ENCODE results near the gene IGSF3. TPM values are rescaled to one million over a fixed set of nuclear protein-coding genes. Genes with fewer than 3 reads are reported as not detected.

Gene IGSF3
- total RNA-seq, 1 experiment from 2014 or later = 30.1 TPM

DNA sequence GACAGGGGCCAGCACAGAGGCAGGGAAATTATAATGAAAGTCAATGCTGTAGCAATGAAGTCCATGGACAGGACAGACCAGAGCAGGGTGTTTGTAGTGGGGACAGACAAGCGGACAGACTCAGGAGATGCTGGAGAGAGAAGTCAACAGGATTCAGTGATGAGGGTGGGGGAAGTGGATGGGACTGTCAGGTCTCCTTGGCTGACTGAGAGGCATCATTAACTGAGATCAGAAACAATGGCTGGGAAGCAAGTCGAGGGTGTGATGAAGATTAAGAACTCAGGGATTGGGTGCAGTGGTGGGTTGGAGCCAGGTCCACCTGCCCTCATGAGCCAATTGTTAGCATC is 122.2 kb downstream of the IGSF3 start:
- Histone ChIP-seq H3K27ac (no peak overlapping the region), H2AFZ (no peak overlapping the region), H3K27me3 (ENCODE audit: insufficient read depth, low read depth) (no peaks in the 10 kb centered on the region), H3F3A (ENCODE audit: insufficient read depth, low read depth) (peaks cover 9% of the 10 kb centered on the region; the same call in 1 of the 2 replicates), H3K9me3 (ENCODE audit: insufficient read depth, low read depth) (no peaks in the 10 kb centered on the region), H3K9me2 (ENCODE audit: insufficient read depth) (no peaks in the 10 kb centered on the region), H3K4me2 (no peak overlapping the region), H3K79me2 (ENCODE audit: low read depth) (peaks cover 63% of the 10 kb centered on the region), H3K36me3 (ENCODE audit: low read depth) (peaks cover 52% of the 10 kb centered on the region), H3K4me1 (replicated peaks; ENCODE audit: insufficient read depth) (no peaks in the 10 kb centered on the region), H3K4me3 (no peak overlapping the region), H4K20me1 (ENCODE audit: insufficient read depth) (peaks cover 17% of the 10 kb centered on the region)
- no peak for DNase-seq
- intact Hi-C loops (cut with micrococcal nuclease; ENCODE audit: unreplicated experiment) = no loop called here
- no TSS peak for BruUV-seq (replicated peaks)
- ChIA-PET CTCF (no interaction called here), POLR2A (ENCODE audit: unreplicated experiment) (no interaction called here)
- TF ChIP-seq CTCF (conservative IDR thresholded peaks at IDR 0.05) (no peak), EZH2 (IDR thresholded peaks at IDR 0.05; ENCODE audit: low read depth) (no peak)

- no TSS peak for BruUV-seq (replicated peaks)
- H3K27ac ChIP-seq = no peak overlapping the region
- no peak for DNase-seq
These were observed 122.8 kb downstream of the IGSF3 start for GRCh38 chr1:116544588-116545358.

DNA sequence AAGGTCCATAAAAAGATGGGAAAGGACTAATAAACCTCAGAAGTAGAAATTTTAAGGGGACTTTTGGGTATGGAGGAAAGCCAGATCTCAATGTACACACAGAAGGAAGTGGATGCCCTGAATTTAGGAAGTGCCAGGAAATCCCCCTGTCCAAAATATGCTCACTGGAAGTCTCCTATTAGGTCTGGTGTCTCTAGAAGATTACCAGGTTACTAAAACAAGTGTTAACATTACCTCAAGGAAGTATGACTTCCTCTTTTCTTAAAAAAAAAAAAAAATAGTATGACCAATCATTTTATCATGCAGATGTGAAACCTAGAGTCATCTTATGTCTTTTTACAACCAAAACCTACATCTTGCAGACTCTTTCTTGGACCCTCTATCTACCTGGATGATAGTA is 127.4 kb downstream of the IGSF3 start:
- Histone ChIP-seq H3K9me3 (ENCODE audit: insufficient read depth, low read depth) (no peaks in the 10 kb centered on the region), H3K79me2 (ENCODE audit: low read depth) (peaks cover 25% of the 10 kb centered on the region), H3K4me1 (replicated peaks; ENCODE audit: insufficient read depth) (peaks cover 47% of the 10 kb centered on the region), H3F3A (ENCODE audit: insufficient read depth, low read depth) (peaks cover 54% of the 10 kb centered on the region), H4K20me1 (ENCODE audit: insufficient read depth) (no peaks in the 10 kb centered on the region), H2AFZ (no peak overlapping the region), H3K27ac (peak overlapping the region; percentile 85; the same call in 1 of the 2 replicates), H3K27me3 (ENCODE audit: insufficient read depth, low read depth) (no peaks in the 10 kb centered on the region), H3K36me3 (ENCODE audit: low read depth) (peaks cover 74% of the 10 kb centered on the region), H3K4me2 (no peak overlapping the region), H3K4me3 (no peak overlapping the region), H3K9me2 (ENCODE audit: insufficient read depth) (no peaks in the 10 kb centered on the region)
- POLR2A ChIA-PET (ENCODE audit: unreplicated experiment) = no interaction called here
- TF ChIP-seq EZH2 (IDR thresholded peaks at IDR 0.05; ENCODE audit: low read depth) = no peak
- no peak for TF ChIP-seq CTCF (conservative IDR thresholded peaks at IDR 0.05)
- CTCF ChIA-PET = no interaction called here
- no TSS peak for BruUV-seq (replicated peaks)
- DNase-seq = no peak
- intact Hi-C loops (cut with micrococcal nuclease; ENCODE audit: unreplicated experiment) = no loop called here

More at GRCh38 chr1:116544588-116545358, 122.8 kb downstream of the IGSF3 start:
- POLR2A ChIA-PET (ENCODE audit: unreplicated experiment) = no interaction called here
- Histone ChIP-seq H3K4me1 (replicated peaks; ENCODE audit: insufficient read depth) (peaks cover 3% of the 10 kb centered on the region), H3K36me3 (ENCODE audit: low read depth) (peaks cover 56% of the 10 kb centered on the region), H4K20me1 (ENCODE audit: insufficient read depth) (peaks cover 15% of the 10 kb centered on the region), H3K4me2 (no peak overlapping the region), H3K9me2 (ENCODE audit: insufficient read depth) (no peaks in the 10 kb centered on the region), H3K27me3 (ENCODE audit: insufficient read depth, low read depth) (no peaks in the 10 kb centered on the region), H3K79me2 (ENCODE audit: low read depth) (peaks cover 57% of the 10 kb centered on the region), H3F3A (ENCODE audit: insufficient read depth, low read depth) (peaks cover 15% of the 10 kb centered on the region; the same call in 1 of the 2 replicates), H3K9me3 (ENCODE audit: insufficient read depth, low read depth) (no peaks in the 10 kb centered on the region), H2AFZ (no peak overlapping the region), H3K4me3 (no peak overlapping the region)
- CTCF ChIA-PET = no interaction called here
- intact Hi-C loops (cut with micrococcal nuclease; ENCODE audit: unreplicated experiment) = no loop called here
- no peak for TF ChIP-seq EZH2 (IDR thresholded peaks at IDR 0.05; ENCODE audit: low read depth)
- TF ChIP-seq CTCF (conservative IDR thresholded peaks at IDR 0.05) = no peak
